HG03108 (cell line): ENCODE results near the gene PUM2.
"Not testable (repeated sequence)": the region's sequence is repeated elsewhere in the genome, so short reads cannot be mapped to it uniquely, and the experiment has no call there.

Experiments
- ATAC-seq: cut with Tn5 transposase; IDR thresholded peaks from one replicate; pipeline ENCODE4 v1.9.1; 2021; ENCODE audit warnings: moderate library complexity; ENCODE audit not compliant: unreplicated experiment

Gene PUM2, protein sequence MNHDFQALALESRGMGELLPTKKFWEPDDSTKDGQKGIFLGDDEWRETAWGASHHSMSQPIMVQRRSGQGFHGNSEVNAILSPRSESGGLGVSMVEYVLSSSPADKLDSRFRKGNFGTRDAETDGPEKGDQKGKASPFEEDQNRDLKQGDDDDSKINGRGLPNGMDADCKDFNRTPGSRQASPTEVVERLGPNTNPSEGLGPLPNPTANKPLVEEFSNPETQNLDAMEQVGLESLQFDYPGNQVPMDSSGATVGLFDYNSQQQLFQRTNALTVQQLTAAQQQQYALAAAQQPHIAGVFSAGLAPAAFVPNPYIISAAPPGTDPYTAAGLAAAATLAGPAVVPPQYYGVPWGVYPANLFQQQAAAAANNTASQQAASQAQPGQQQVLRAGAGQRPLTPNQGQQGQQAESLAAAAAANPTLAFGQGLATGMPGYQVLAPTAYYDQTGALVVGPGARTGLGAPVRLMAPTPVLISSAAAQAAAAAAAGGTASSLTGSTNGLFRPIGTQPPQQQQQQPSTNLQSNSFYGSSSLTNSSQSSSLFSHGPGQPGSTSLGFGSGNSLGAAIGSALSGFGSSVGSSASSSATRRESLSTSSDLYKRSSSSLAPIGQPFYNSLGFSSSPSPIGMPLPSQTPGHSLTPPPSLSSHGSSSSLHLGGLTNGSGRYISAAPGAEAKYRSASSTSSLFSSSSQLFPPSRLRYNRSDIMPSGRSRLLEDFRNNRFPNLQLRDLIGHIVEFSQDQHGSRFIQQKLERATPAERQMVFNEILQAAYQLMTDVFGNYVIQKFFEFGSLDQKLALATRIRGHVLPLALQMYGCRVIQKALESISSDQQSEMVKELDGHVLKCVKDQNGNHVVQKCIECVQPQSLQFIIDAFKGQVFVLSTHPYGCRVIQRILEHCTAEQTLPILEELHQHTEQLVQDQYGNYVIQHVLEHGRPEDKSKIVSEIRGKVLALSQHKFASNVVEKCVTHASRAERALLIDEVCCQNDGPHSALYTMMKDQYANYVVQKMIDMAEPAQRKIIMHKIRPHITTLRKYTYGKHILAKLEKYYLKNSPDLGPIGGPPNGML

DNA sequence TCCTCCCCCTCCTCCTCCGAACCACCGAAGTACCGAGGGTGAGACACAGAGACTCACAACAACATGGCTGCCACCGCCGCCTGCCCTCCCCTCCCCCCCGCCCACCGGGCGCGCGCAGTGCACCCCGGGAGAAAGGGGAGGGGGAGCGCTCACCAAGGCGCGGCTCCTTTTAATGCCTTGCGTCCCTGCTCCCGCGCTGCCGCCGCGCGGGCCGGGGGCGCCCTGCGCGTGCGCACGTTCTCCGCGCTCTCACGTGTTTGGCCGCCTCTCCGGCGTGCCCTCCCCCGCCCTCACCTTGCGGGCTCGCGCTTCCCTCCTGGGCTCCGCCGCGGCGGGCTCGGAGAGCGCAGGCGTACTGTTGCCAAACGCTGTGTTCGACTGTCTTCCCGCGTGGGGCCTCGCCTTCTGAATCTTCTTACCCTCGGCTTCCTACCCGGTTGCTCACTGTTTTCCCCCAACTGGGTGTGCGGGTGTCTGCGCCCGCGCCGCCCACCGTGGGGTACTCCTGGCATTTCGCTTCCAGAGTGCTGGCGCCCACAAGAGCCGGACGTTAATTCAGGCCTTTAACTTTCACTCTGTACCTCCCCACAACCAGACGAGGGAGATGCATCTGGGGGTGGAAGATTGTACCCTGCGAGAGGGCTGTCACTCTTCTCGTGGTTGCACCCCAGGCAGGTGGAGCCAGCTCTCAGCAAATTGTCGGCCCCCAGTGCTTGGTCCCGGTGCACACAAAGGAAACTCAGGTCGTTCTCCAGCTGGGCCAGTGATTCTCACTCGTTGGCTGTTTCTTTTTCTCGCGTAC is at the start of gene PUM2:
PUM2 (minus strand) TSS at position 92 of the 802 bp plus-strand sequence. CDS start 23,484 bp downstream, outside the sequence.
- ATAC-seq = peak; percentile 84

GRCh38 chr2:20400306-20400705 is 49.7 kb upstream of the PUM2 start:
- ATAC-seq = no peak

- ATAC-seq = no peak
These were observed 48.4 kb upstream of the PUM2 start for GRCh38 chr2:20398956-20399567.

GRCh38 chr2:20397811-20398447 is 47.3 kb upstream of the PUM2 start:
- ATAC-seq = no peak

GRCh38 chr2:20396356-20397000 is 45.8 kb upstream of the PUM2 start:
- no peak for ATAC-seq

- no peak for ATAC-seq
These were observed 43.3 kb upstream of the PUM2 start for GRCh38 chr2:20393986-20394385.

- ATAC-seq = no peak
These were observed 41.5 kb upstream of the PUM2 start for GRCh38 chr2:20391951-20392699.

GRCh38 chr2:20390524-20391123 is 40.0 kb upstream of the PUM2 start:
- ATAC-seq = no peak

GRCh38 chr2:20384953-20385352 is 34.3 kb upstream of the PUM2 start:
- ATAC-seq = no peak

DNA sequence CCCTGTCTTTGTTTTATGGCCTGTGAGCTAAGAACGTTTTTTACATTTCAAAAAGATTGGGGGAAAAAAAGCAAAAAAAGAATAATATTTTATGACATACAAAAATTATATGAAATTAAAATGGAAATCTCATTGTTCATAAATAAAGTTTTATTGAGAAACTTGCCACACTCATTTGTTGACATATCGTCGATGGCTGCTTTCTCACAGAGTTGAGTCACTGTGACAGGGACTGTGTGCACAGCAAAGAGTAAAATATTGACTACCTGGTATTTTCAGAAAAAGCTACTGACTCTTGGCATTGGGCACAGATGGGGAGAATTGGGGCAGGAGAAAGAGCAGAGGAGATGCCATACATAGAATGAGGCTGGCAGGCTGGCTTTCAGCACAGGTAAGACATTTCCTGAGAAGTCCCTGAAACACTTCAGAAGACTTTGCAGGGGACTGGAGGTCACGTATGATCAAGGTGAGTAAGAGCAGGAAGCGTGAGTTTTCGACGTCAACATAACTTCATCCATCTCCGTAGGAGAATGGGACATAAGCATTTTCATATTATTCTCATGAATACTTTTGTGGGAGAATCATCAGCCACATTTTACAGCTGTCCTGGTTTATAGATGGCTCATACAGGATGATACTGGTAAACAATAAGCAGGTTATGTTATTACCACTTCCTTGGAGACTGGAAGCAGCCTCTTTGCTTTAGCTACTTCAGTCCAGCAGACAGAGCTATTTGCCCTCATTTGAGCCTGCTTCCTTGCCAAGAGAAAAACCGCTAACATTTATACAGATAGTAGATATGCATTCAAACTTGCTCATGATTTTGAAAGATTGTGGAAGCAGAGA is 32.5 kb upstream of the PUM2 start:
- ATAC-seq = no peak

DNA sequence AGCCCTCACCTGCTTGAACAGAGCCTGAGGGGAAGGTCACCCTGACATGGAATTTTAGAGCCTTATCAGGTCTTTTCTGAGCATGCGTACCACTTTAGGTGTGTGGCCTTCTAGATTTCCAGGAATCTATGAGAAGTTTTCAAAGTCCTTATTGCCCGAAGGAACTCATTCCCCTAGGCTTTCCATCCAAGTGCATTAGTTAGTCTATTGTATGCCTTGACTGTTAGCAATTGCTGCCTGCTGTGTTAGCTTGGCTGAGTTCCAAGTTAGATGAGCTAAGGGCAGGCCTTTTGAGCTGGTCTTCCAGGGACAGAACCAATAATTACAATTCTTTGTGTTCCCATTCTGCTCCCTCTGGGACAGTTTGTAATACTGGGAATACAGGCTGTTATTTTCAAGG is 30.8 kb upstream of the PUM2 start:
- ATAC-seq = no peak

DNA sequence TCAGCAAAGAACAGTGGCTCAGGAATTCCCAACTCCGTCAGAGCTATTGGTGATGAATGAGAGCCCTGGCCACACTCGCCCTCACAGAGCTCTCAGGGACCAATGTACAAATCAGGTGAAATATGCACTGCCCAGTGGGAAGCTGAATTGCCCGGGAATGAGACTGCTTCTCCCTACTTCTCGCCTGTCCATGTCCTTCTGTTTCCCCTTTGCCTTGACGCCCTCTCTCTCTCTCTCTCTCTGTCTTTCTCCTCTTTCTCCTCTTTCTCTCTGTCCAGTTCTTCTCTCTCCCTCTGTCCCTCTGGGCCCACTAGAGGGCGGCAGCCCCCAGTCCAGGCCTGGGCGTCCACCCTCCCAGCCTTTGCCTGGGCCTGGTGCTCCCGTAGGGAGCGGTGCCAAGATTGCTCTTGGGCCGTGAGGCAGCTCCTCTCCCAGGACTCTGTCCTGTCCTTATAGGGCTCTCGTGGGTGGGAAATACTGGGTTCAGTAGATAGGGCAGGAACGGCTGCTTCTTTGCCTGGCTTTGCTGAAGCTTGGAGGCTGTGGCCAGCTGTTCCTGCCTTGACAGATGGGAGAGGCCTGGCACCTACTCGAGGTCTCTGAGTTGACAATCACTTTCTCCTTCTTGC is 28.4 kb upstream of the PUM2 start:
- ATAC-seq = no peak

DNA sequence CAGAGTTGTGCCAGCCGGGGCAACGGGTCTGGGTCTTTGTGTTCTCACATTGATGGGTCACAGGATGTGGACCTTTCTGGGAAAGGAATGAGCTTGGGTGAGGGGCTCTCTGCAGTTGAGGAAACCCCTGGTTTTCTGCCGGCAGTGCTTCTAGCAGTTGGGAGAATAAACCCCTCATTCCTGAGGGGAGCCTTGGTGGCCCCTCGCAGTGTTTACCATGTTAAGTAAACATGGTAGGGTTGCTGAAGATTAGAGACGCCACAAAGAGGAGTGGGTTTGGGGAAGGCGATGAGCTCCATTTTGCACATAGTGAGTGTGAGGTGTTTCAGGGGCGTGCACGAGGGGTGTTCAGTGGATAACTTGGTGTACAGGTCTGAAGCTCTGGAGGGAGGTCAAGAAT is 27.7 kb upstream of the PUM2 start:
- ATAC-seq = no peak

- no peak for ATAC-seq
These were observed 27.1 kb upstream of the PUM2 start for GRCh38 chr2:20377741-20378140.

- ATAC-seq = not testable (repeated sequence)
These were observed 24.3 kb upstream of the PUM2 start for GRCh38 chr2:20374982-20375381.

- ATAC-seq = no peak
These were observed 22.4 kb upstream of the PUM2 start for GRCh38 chr2:20372896-20373640.
